ENCODE results near the gene AQP5.

Gene AQP5

DNA sequence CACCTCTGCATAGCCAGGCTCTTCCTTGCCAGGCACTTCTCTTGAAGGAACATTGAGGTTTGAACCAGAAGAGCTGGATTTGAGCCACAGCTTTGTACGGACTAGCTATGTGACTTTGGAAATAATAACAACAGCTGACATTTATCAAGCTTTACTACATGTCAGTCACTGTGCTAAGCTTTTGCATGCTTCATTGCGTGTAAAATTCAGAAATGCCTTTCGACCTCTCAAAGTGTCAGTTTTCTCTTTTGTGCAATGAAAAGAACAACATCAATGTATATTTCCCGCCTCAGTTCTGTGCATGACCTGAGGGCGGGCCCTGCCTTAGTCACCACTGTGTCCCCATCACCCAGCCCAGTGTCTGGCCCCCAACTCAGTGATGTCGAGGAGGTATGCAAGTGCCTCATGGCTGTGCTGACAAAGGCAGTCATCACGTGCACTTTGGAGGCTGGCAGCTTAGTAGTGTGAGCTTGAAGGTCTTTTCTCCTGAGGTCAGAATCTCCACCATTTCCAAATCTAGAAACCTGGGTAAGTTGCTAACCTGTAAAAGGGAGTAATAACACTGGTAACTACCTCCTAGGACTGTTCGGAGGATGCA is 29.0 kb upstream of the AQP5 start:
- no peak for ATAC-seq

DNA sequence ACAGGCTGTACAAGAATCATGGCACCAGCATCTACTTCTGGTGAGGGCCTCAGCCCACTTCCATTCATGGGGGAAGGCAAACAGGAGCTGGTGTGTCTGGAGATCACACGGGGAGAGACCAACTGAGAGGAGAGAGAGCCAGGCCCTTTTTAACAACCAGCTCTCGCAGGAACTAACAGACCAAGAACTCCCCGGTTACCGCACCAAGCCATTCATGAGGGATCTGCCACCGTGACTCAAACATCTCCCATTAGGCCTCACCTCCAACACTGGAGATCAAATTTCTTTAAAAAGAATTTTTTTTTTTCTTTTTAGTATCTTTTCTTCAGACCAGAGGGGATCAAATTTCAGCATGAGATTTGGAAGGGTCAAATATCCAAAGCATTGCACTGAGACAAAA is 27.9 kb upstream of the AQP5 start:
- ATAC-seq = no peak

DNA sequence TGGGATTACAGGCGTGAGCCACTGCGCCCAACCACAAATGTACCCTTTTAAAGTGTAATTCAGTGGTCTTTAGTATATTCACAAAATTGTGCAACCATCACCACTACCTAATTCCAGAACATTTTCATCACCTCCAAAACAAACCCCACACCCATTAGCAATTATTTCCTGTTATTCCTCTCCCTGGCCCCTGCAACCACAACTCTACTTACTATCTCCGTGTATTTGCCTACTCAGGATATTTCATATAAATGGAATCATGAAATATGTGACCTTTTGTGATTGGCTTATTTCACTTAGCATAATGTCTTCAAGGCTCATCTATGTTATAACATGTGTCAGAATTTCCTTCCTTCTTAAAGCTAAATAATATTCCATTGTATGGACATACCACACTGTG is 27.2 kb upstream of the AQP5 start:
- no peak for ATAC-seq

DNA sequence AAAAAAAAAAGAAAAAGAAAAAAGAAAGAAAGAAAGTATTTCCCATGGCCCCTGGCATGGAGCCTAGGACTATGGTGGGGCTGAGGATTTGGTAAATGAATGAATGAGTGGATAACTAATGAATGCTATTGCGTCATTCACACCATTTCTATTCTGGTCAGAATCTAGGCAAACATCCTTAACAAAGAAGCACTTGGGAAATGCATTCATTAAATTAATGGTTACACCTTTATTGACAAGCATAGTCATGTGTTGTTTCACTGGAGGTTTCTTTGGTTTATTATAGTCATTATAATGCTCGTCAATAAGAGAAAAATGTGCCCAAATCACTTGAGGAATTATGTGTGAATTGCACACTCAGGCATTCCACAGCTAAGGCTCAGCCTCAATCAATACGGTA is 24.7 kb upstream of the AQP5 start:
- no peak for ATAC-seq

DNA sequence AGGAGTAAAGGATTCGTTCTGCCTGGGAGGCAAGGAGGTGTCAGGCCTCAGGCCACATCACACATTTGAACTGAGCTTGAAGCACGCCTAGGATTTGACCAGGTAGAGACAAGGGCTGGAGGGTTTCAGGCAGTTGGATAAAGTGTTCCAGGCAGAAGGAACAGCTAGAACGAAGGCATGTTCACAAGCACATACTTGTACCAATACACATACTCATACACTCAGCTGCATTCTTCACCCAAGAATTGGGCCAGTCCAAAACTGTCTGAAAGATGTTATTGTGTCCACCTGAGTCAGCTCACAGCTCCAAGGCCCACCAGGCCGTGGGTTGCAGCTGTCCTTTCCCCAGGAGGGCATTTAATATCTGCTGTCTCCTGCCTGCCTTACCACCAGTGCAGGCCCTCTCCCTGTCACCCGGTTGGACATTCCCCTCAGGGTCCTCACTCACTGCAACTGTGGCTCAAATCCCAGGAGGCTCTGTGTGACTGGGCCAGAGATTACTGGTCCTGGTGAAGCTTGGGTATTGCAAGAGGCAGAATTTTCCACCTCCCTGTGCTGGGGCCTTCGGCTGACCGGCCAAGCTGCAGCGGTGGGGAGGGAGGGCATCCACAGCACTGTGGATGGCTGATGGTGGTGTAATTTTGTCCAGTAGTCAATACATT is 23.9 kb upstream of the AQP5 start:
- ATAC-seq = no peak

DNA sequence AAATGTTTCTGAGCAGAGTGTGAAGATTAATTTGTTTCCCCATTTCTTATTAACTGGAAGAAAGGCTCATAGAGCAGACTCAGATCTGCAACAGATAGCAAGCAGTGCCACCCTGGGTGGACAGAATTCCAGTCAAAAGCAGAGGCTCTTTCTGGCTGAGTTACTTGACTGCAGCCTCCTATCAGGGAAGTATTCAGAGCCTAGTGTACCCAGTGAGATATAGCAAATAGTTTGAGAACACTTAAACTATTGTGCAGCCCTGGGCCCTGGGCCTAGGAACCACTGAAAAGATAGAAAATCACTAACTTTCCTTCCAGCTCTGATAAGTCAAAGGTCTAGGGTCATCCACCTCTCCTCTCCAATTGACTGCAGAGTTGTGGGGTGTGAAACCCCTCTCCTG is 22.4 kb upstream of the AQP5 start:
- no peak for ATAC-seq

DNA sequence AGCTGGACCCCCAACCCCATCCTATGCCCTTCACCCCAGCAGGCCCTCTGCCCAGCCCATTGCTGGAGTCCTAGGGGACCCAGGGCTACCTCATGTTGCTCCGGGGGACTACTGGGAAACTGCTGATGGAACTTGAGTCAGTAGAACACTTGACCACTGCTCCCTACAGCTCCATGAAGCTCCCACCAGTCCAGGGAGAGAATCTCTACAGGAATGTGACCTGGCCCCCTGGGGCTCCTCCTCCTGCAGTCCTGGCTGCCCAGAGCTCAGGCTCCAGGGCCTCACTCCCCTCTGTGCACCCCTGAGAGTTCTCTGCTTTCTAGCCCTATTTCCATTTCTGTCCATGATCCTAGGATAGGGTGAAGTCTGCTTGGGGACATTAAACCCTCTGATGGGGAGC is 22.0 kb upstream of the AQP5 start:
- no peak for ATAC-seq

DNA sequence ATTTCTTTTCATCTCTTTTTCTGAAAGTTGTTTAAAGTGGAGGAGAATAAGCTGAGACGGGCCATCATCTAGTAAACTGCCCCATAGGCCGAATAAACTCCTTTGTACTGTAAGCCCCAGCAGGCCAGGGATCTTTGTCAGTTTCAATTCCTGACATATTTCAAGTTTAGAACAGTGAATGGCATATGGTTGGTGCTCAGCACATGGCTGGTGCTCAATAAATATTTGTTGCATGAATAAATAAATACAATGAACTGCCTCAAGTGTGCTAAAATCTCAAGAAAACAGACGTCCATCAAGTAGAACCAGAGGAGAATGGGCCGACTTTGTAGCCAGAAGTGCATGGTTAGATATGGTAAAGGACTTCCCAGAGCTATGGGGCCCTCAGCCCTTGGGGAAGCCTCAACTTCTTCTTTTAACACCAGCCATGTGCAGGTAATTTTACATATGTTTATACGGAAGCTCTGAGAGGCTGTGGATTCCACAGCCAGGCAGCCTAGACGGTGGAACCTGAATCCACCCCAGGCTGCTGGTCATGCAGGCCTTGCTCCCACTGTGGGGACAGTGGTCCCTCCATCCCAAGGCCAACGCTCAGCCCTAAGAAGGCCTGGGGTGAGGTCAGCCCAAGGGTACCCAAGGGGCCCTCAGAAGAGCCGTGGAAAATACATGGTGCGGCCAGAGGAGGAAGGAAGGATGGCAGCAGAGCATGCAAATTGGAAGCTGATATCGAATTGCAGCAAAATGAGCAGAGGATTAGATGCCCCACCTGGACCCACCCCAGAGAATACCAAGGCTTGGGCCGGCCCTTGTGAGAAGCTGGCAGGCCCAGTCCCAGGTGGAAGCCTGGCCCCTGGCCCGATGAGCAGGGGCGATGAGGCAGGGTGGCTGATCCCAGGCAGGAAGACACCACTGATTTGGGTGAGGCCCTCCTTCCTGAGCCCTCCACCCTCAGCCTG is 19.8 kb upstream of the AQP5 start:
- no peak for ATAC-seq

DNA sequence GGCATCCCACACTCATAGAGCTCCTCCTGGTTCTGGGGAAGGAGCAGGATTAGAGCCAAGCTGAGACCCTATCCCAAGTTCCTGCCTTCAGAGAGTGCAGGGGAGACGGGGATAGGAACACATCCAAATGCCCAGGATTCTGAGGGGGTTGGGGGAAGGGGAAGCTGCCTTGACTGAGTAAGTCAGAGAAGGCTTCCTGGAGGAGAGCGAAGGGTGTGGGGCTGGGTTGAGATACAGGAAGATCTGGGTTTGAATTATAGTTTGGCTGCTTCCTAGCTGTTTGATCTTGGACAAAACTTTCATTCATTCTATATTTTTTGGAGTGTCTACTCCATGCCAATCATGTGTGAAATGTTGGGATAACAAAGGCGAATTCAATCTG is 19.2 kb upstream of the AQP5 start:
- ATAC-seq = no peak

DNA sequence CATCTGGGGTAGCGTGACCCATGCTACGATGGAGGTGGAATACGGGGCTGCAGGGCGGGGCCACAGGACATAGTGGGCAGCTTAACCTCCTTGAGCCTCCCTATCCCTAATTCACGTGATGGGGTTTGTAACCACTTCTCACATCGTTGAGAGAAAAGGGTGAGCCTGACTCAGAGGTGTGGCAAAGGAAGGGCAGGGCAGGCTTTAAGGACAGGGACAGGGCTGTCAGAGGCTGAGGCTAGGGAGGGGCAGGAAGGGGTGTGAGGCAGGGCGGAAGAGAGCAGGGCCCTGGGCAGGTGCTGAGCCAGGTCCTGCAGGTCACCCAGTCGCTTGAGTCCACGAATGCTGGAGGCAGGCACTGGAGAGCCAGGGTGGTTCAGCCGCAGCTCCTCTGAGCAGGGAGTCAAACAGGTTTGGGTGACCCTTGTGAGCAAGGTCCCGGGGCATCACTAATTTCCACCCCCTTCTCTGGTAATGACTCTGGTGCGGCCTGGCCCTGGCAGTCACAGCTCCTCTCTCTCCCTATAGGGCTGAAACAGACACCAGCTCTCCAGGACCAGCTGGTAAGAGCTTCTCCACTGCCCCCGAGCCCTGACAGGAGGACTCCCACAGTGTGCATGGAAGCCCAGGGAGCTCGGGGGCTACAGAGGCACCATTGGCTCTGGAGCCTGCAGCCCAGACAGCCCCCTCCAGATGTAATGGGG is 18.6 kb upstream of the AQP5 start:
- peak; percentile 23 to 52 for ATAC-seq

DNA sequence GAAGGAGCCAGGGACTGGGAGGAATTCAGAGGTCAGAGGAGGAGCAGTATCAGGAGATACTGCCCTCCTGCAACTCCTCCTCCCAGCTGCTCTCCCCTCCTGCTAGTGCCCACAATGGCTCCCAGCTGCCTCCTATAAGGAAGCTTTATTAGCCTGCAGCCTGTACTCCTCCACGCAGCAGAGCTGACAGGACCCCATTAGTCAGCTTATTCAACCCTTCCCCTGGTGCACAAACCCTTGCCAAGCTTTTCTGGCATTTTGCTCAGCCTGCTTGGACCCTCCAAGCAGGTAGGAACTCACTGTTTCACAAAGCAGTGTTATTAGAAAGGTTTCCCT is 18.1 kb upstream of the AQP5 start:
- no peak for ATAC-seq

DNA sequence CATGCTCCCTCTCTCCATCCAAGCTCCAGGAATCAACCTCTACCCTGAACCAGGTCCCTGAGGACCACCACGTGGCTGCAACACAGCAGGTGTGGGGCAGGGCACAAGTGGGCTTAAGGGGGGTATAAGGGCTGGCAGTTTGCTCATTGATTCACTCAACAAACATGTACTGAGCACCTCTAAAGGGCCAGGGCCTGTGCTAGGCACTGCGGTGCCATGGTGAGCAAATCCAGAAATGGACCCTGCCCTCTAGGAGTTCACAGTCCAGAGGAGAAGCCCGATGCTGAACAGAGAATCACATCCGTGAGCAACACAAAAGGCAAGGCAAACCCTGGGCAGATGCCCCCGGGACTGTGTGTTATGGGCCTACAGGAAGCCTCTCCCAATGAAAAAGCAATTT is 17.6 kb upstream of the AQP5 start:
- ATAC-seq = no peak

DNA sequence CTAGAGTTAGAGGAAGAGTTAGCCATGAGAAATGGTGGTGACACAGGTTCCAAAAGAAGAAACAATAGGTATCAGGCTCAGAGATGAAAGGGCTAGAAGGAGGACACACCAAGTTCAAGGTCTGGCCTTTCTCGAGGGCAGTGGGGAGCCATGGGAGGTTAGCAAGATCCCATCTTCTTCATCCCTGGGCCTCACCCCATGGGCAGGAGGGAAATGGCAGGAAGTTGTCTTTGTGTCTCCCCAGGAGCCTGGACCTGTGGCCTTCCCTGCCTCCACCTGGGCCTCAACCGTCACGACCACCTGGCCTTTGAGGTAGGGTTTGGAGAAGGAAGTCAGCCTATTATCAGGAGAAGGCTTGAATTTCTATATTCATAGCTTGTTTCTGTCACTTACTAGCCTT is 17.0 kb upstream of the AQP5 start:
- ATAC-seq = no peak

DNA sequence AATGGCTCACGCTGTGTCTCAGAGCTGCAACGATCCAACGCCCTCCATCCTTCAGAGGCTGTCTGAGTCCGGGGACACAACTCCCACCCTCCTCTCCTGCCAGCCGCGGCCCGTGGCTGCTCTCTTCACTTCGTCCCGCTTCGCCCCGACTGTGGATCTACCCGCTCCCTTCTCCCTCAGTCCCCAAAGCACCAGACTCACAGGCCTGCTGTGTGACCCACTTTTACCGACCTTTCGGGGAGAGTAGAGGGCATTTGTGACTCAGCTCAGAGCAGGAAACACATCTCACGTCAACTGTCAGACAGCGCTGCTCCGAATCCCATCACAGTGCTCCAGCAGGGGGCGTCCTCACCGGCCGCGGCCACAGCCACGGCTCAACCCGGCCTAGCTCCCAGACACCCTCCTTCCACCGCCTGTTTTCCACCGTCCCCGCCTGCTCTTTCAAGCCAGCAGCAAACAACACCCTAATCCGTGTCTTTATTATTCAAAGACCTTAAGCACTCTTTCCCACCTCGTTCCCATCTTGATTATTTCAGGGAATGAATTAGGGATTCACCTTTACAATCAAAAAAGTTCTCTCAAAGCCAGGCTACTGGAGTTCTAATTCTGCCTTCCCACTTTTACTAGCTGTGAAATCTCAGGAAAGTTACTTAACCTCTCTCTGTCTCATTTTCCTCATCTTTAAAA is 16.1 kb upstream of the AQP5 start:
- peak; percentile 90 to 91 for ATAC-seq

DNA sequence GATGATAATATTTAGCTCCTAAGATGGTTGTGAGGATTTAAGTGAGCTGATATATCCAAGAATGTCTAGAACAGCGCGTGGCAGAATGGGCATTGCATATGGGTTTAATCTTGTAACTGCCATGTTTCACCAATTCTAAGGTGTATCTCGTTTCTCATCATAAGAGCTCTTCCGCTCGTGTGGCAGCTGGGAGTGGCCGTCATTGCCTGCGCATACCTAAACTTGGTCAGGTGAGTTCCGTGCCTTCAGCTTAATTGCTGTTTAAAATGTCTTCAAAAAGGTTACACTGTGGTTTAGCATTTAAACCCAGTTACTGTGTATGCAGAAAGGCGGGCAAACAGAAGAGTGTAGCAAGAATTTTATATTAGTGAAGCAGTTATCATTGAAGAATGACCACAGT is 15.6 kb upstream of the AQP5 start:
- ATAC-seq = peak; percentile 33 to 49

DNA sequence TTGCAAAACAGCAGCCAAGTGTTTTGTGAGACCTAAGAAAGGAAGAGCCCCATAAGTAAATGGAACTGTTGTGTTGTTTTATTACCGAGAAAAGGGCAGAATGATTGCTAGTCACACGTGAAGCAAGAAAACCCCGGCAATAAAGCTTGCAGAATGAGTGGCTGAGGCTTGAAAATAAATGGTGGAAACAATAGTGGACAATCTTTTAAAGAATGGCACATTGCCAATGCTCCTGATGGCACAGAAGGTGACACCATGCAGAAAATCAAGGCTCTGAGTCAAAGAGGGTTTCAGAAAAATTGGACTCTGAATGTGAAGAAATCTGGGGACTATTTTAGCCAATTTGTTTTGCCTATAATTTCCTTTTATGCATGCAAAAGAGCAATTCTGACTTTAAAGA is 15.2 kb upstream of the AQP5 start:
- ATAC-seq = peak in 1 of 2 donors; percentile 6

DNA sequence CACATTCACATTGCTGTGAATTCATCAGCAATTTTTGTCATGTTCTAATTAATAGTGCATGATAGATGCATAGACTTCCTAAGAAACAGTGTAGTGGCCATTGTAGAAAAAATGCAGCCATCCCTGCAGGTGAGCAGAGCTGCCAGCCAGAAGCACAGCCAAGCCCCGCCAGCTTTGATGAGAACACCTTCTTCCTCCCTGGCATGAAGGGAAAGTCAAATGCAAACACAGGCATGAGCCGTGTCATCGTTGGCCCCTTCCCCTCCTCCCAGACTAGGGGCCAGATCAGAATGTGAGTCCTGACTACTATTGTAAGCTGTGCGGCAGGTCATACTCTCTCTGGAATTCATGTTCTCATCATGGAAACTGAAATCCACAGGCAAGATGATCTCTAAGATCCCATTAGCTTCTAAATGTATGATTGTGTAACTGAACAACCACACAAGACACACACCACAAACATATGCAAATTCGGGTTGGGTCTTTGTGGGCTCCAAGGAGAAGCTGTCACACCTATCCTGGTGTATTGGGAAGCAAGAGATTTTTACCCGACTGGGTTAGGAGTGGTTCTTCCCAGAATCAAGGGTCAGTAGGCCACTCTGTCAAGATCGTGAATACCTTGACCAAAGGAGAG is 14.0 kb upstream of the AQP5 start:
- ATAC-seq = no peak

DNA sequence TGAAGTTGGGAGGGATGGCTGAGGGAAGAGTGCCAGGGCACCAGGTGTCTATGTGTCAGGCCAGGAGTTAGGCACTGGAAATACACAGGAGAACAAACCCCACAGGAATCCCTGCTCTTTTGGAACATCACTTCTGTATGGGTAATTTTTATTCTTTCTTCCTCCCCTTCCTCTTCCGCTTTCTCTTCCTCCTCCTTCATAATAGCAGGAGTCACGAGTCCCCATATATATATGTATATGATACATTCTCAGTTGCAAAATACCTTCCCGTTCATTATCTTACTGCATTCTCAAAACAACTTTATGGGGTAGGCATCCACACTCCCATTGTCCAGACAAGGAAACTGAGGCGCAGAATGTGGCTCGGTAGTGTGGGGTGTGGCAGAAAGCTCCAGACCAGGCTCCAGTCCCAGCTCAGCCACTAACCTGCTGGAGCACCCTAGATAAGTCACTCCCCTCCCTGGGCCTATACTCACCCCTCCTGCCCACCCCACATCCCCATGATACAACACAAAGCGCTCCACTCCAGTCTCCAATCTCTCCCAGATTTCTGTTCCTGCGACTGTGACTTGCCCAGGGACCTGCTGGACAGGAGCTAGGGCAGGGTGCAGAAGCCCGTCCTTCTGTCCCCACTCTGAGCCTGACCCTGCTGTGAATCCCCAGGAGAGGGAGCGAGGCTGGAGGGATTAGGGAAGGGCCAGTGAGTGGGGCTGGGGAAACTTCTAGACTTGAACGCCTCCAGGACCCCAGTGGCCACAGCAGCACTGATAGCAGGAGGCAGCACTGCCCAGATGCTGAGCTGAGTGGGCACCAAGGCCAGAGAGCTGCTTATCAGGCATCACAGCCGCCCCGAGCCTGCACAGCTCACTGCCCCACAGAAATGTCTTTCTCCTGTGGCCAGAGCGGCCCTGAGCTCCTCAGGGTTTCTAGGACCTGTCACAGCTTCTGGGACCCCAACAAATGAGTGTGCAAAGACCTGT is 12.5 kb upstream of the AQP5 start:
- ATAC-seq = no peak

DNA sequence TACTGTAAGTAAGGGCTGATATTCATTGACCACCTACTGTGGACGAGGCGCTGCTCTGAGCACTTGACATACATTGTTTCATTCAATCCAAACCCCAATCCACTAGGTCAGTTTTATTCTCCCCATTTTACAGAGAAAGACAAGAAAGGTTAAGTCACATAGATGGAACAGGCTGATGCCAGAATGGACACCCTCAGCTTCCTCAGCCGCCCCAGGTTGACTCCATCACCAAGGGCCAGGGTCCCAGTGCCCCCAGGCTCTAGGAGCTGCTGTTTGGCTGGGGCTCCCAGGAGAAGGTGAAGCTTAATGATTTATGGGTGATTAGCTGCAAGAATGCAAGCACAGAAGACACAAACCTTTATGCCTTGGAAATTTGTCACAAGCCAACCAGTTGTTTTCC is 11.8 kb upstream of the AQP5 start:
- no peak for ATAC-seq

DNA sequence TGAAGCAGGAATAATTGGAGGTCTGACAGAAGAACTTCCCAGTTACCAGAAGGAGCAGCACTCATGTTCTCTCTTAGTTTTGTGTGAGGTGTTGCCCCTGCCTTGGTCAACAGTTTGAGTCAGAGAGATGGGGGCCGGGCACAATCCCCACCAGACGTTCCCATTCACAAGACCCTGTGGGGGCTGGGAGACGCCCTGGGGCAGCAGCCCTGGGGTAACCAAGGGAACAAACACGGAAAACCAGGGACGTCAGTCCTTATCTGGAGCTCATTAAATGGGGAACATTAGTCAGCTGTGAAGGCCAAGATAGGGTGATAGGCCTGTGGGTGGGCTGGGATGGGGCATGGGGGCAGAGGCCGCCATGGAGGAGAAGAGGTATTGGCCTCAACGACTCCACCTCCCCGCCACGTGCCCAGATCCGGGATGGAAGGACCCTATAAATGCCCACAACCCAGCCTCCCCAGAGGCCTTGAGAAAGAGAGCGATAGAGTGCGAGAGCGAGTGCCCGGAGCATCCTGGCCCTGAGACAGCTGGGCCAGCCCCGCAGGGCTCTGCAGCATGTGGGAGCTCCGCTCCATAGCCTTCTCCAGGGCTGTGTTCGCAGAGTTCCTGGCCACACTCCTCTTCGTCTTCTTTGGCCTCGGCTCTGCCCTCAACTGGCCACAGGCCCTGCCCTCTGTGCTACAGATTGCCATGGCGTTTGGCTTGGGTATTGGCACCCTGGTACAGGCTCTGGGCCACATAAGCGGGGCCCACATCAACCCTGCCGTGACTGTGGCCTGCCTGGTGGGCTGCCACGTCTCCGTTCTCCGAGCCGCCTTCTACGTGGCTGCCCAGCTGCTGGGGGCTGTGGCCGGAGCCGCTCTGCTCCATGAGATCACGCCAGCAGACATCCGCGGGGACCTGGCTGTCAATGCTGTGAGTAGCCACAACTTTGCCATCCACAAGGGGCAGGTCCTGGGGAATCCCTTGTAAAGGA is 11.1 kb upstream of the AQP5 start, which contains the start of gene AQP2:
Gene AQP2 (plus strand): TSS at position 465 of the 979 bp plus-strand sequence. CDS start 94 bp downstream, at position 559.
- ATAC-seq = no peak
